Suprapubic skin (tissue), 4 donors: ENCODE data around the gene UBE4B. TPM values are rescaled to one million over a fixed set of nuclear protein-coding genes. Genes with fewer than 3 reads are reported as not detected.
A peak's percentile ranks its signal among the peaks of the same experiment; 100 is the strongest.

Source experiments
- DNase-seq, 2 donors: peaks; one replicate each; pipeline ENCODE4 v3.0.0-alpha.2; 2019; ENCODE audit warnings: low spot score in 2 of 2
- H3K27ac ChIP-seq: fragments of 200-600 bp; sonication (generic); one replicate; pipeline ENCODE4 v1.5.1; 2019
- H3K27me3 ChIP-seq: fragments of 200-600 bp; sonication (generic); one replicate; pipeline ENCODE4 v1.5.1; 2019
- H3K36me3 ChIP-seq: fragments of 200-600 bp; sonication (generic); one replicate; pipeline ENCODE4 v1.5.1; 2019
- H3K4me1 ChIP-seq: fragments of 200-600 bp; sonication (generic); one replicate; pipeline ENCODE4 v1.5.1; 2019
- H3K4me3 ChIP-seq: fragments of 200-600 bp; sonication (generic); one replicate; pipeline ENCODE4 v1.5.1; 2019; ENCODE audit warnings: mild to moderate bottlenecking
- H3K9me3 ChIP-seq: fragments of 200-600 bp; sonication (generic); one replicate; pipeline ENCODE4 v1.5.1; 2019
- CTCF ChIP-seq, 2 donors: fragments of 200-600 bp in 1 of 2; fragments of 450-650 bp in 1 of 2; sonication (generic) in 1 of 2; IDR thresholded peaks; one replicate each; pipeline ENCODE4 v1.5.1; 2016 to 2019; ENCODE audit warnings: antibody characterized with exemption in 2 of 2, mild to moderate bottlenecking in 1 of 2, moderate library complexity in 1 of 2
- EP300 ChIP-seq: sonication (generic); formaldehyde crosslinking; IDR thresholded peaks from one replicate; pipeline ENCODE4 v1.6.1; 2017; ENCODE audit warnings: antibody characterized with exemption
- POLR2A ChIP-seq, 2 donors: fragments of 450-650 bp; IDR thresholded peaks; one replicate each; pipeline ENCODE4 v1.6.1; 2017; ENCODE audit warnings: antibody characterized with exemption in 2 of 2, mild to moderate bottlenecking in 2 of 2, moderate library complexity in 2 of 2
- POLR2AphosphoS5 ChIP-seq, 3 donors: sonication (generic); formaldehyde crosslinking; IDR thresholded peaks; one replicate each; pipeline ENCODE4 v1.6.1; 2017; ENCODE audit warnings: antibody characterized with exemption in 3 of 3
- WGBS: methylation state at CpG from one replicate; pipeline ENCODE4 v1.1.5; 2018; 5-methylcytosine and 5-hydroxymethylcytosine counted together
- total RNA-seq, 4 donors: library from RNA; depleted of rRNA; stranded (reverse); fragments of >200 nt; gene quantifications; one replicate each; pipeline ENCODE4 v1.1.0, GENCODE V29; 2016

Gene UBE4B
- total RNA-seq, 4 donors from 2014 or later: 65.6 to 145 (median 96.5) TPM

- TF ChIP-seq CTCF (IDR thresholded peaks at IDR 0.05) (no peak), POLR2AphosphoS5 (IDR thresholded peaks at IDR 0.05) (no peak), POLR2A (IDR thresholded peaks at IDR 0.05) (no peak), EP300 (no peak)
- Histone ChIP-seq H3K36me3 (no peaks in the 10 kb centered on the region), H3K27ac (no peak overlapping the region), H3K4me1 (peaks cover 28% of the 10 kb centered on the region), H3K27me3 (no peaks in the 10 kb centered on the region), H3K4me3 (no peak overlapping the region), H3K9me3 (no peaks in the 10 kb centered on the region)
- no peak for DNase-seq
- 75% methylated on average over 1 of the region's 1 CpG for WGBS
Observed at GRCh38 chr1:10051656-10052055, 18.9 kb downstream of the UBE4B start.

GRCh38 chr1:10052347-10052746, 19.6 kb downstream of the UBE4B start:
- WGBS: 57% methylated on average over 4 of the region's 4 CpGs
- TF ChIP-seq EP300 (no peak), POLR2A (IDR thresholded peaks at IDR 0.05) (no peak), POLR2AphosphoS5 (IDR thresholded peaks at IDR 0.05) (no peak), CTCF (IDR thresholded peaks at IDR 0.05) (no peak)
- peaks cover 29% of the 10 kb centered on the region for H3K4me1 ChIP-seq
- H3K27ac ChIP-seq: no peak overlapping the region
- no peaks in the 10 kb centered on the region for H3K36me3 ChIP-seq
- no peaks in the 10 kb centered on the region for H3K27me3 ChIP-seq
- no peaks in the 10 kb centered on the region for H3K9me3 ChIP-seq
- no peak overlapping the region for H3K4me3 ChIP-seq
- DNase-seq: no peak

- Histone ChIP-seq H3K27me3 (no peaks in the 10 kb centered on the region), H3K4me3 (no peak overlapping the region), H3K27ac (no peak overlapping the region), H3K36me3 (no peaks in the 10 kb centered on the region), H3K4me1 (peaks cover 40% of the 10 kb centered on the region), H3K9me3 (no peaks in the 10 kb centered on the region)
- TF ChIP-seq EP300 (no peak), POLR2A (IDR thresholded peaks at IDR 0.05) (no peak), CTCF (IDR thresholded peaks at IDR 0.05) (no peak), POLR2AphosphoS5 (IDR thresholded peaks at IDR 0.05) (no peak)
- 63% methylated on average over 2 of the region's 2 CpGs for WGBS
- no peak for DNase-seq
Observed at GRCh38 chr1:10054465-10054864, 21.7 kb downstream of the UBE4B start.

- DNase-seq: no peak
- Histone ChIP-seq H3K27ac (peak overlapping the region; percentile 60), H3K9me3 (no peaks in the 10 kb centered on the region), H3K4me3 (no peak overlapping the region), H3K27me3 (no peaks in the 10 kb centered on the region), H3K36me3 (no peaks in the 10 kb centered on the region), H3K4me1 (peaks cover 45% of the 10 kb centered on the region)
- WGBS: 87% methylated on average over 4 of the region's 4 CpGs
- no peak for TF ChIP-seq POLR2A (IDR thresholded peaks at IDR 0.05)
Observed at GRCh38 chr1:10056599-10056987, 23.8 kb downstream of the UBE4B start.

- Histone ChIP-seq H3K4me3 (no peak overlapping the region), H3K27me3 (no peaks in the 10 kb centered on the region), H3K27ac (peak overlapping the region; percentile 60), H3K36me3 (no peaks in the 10 kb centered on the region), H3K4me1 (peaks cover 45% of the 10 kb centered on the region), H3K9me3 (no peaks in the 10 kb centered on the region)
- TF ChIP-seq POLR2A (IDR thresholded peaks at IDR 0.05) (no peak), POLR2AphosphoS5 (IDR thresholded peaks at IDR 0.05) (no peak), EP300 (no peak), CTCF (IDR thresholded peaks at IDR 0.05) (no peak)
- 64% methylated on average over 4 of the region's 4 CpGs for WGBS
- no peak for DNase-seq
Observed at GRCh38 chr1:10057343-10057742, 24.6 kb downstream of the UBE4B start.

GRCh38 chr1:10057796-10058195, 25.0 kb downstream of the UBE4B start:
- TF ChIP-seq EP300 (no peak), POLR2AphosphoS5 (IDR thresholded peaks at IDR 0.05) (no peak), POLR2A (IDR thresholded peaks at IDR 0.05) (no peak)
- H3K36me3 ChIP-seq: no peaks in the 10 kb centered on the region
- no peak overlapping the region for H3K4me3 ChIP-seq
- peaks cover 42% of the 10 kb centered on the region for H3K4me1 ChIP-seq
- DNase-seq: no peak
- 85% methylated on average over 5 of the region's 5 CpGs for WGBS
- H3K27me3 ChIP-seq: no peaks in the 10 kb centered on the region
- peak overlapping the region; percentile 49 for H3K27ac ChIP-seq
- no peaks in the 10 kb centered on the region for H3K9me3 ChIP-seq
